Mucosa of gallbladder (tissue), 1 donor: ENCODE measurements around the gene KDM1A. TPM values are rescaled to one million over a fixed set of nuclear protein-coding genes. Genes with fewer than 3 reads are reported as not detected.

ENCODE experiments used
- DNase-seq: peaks from one replicate; pipeline ENCODE4 v3.0.0-alpha.2; 2020; ENCODE audit warnings: low spot score
- total RNA-seq: library from RNA; stranded (reverse); gene quantifications from one replicate; pipeline ENCODE4 v1.2.1, GENCODE V29; 2021
- donor health status: DM: no; HTN: no; CAD: no.

The KDM1A gene
- total RNA-seq, 1 donor from 2014 or later: 44.9 TPM

DNA sequence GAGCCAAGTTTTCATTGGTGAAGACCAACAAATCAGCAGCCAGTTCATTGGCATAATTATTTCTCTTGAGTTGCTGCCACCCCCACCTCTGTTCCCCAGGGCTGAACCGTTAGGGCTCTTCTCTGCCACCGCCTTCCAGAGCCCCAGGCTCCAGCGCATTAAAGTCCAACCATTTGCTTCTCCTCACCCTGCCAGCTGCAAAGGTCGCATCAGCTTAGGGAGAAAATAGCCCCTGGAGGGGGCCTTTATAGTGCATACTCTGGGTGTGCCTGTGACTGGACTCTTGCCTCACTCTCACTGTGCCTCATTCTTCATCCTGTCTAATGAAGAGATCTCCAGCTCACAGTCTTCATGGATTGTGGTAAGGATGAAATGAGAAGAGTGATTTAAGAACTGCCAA is 50.4 kb downstream of the KDM1A start:
- DNase-seq: no peak

DNA sequence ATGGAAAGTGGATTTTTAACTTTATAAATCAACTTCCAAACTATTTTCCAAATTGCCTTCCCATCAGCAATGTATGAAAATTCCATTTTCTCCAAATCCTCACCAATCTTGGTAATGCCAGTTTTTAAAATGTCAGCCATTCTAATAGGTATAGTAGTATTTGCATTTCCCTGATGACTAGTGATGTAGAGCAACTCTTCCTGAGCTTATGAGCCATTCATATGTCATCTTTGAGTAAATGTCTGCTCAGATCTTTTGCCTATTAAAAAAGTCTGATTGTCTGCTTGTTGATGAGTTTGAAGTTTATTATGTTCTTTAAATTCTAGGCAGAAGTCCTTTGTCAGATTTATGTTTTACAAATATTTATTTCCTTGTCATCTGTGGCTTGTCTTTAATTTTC is 54.7 kb downstream of the KDM1A start:
- no peak for DNase-seq

DNA sequence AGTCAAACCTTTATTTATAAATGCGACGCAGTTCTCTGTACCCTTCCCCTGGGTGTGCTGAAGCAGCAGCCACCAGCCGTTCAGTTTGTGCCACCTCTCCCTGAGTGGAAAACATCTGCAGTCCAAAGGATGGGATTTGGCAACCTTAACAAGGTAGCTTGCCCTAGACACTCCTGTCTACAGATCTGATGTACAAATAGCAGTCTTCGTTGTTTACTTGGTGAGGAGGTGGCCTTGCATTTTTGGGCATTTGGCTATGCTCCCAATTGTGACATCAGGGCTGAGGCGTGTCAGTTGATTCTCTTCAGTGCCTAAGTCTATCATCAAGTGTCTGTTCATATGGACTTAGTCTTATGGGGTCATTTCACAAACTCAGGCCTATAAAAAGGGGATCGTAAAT is 59.8 kb downstream of the KDM1A start:
- no peak for DNase-seq

DNA sequence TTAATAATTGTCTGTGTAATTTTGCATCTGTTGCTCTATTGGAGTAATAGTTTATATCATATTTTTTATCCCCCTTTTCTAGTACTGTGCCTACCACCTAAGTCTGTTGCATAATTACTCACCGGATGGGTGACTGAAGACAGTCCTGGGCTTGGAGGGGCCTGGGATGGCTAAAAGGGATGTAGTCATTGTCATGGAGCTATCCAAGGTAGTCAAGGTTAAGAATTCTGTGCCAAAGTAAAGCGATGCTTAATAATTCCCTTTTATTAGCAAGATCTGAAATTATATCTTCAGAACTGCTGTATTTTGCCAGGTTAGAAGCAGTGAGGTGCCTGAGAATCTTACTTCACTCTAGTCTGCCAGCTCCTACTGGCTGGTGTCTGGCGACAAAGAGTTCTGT is 61.6 kb downstream of the KDM1A start:
- DNase-seq: no peak

DNA sequence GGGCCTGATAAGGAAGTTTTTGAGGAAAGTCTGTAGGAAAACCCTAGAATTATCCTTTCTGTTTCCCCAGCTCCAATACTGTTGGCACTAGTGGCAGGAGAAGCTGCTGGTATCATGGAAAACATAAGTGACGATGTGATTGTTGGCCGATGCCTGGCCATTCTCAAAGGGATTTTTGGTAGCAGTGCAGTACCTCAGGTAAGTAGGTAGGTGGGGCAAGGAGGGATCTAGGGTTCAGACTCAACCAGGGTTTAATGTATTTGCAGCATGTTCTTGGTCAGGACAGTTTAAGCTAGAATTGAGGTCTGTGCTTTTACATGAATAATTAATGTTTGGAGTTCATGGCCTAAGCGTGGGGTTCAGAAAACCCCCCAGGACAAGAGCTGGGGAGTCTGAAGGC is 62.1 kb downstream of the KDM1A start:
- DNase-seq: no peak

DNA sequence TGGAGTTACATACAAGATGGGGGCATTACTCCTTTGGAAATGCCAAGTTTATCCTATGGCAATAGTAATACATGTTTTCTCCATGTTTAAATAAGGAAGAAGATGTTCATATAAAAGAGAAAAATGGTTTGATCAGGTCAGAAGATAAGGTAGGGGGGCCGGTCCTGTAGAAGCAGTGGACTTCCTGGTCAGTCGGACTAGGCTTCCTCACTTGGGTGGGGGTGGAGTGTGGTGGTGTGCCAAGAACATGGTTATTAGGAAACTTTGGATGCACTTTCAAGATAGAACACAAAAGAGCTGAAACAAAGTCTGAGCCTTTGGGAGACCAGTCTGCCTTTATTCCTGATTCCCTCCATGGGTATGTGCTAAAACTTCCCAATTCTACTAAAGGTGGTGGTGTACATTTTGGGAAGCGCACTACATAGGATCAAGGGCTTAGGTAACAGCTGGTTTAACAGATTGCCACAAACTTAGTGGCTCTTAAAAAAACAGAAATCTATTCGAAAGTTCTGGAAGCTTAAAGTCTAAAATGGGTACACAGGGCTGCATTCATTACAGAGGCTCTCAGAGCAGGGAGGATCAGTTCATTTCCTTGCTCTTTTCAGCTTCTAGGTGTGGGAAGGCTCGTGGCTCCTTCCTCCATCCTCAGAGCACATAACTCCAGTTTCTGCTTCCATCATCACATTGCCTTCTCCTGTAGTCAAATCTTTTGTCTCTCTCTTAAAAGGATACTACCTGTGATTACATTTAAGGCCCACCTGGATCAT is 64.6 kb downstream of the KDM1A start:
- peak; percentile 46 for DNase-seq

DNA sequence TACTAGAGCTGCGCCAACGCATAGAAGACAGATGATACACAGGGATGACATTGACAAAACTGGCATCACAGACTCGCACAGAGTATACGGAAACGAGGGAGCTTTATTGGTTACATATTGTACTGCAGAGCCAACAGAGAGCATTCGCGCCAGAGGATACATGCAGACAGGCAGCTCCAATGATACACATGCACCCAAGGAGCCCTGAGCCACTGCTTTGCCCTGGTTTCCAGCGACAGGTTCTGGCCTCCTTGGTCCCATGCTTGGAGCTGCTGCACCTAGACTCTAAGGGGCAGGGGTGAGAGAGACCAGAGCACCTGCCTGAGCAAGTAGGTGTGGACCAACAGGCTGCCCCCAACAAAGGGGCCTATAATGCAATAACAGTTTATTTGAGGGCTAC is 65.6 kb downstream of the KDM1A start:
- DNase-seq: no peak

DNA sequence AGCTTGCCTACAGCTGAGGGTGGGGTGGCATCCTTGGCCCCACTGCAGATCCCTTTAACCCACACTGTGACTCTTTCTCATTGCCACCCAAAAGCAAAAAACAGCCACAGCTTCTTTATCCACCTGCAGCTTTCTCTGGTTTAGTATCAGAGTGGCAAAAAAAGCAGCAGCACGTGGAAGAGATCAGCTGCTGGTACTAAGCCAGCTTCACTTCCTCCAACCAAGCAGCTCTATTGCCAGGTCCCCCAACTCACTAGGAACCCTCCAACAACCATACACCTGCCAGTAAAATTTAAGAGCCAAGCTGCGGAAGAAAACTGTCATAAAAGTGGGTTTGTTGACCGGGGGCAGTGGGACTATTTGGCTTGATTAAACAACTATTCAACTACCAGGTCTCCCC is 66.4 kb downstream of the KDM1A start:
- DNase-seq: no peak

DNA sequence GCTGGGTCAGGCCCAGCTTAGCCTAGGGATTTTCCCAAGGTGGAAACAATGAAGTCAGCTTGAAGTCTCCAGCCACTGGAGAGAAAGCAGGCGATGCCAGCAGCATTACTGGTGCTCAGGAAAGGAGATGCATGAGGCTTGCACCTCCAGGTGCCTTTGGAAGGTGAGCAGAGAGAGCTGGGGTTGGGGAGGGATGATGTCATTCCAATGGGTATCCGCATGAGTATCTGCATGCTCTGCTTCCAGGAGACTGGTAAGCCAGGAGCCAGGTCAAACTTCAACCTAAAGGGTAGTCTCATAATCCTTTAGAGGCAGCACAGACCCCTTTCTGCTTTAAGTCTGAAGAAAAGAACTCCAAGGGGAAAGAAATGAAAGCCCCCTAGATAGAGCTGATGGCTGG is 68.8 kb downstream of the KDM1A start:
- no peak for DNase-seq

DNA sequence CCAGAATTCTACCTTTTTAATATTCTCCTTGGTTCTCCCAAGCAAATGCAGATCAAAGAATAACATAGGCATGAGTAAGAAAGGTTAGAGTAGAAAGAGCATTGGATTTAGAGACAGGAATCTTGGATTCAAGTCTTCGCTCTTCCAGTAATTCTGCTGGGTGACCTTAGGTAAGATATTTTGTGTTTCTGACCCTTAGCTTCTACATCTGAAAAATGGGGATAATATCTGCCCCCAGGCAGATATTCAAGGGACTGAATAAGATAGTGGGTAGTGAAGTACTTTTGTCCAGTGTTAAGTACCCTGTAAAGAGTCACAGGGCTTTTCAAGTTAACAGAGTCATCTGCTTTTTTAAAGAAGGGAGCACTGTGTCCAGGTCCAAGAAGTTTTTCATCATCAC is 70.8 kb downstream of the KDM1A start:
- DNase-seq: no peak

DNA sequence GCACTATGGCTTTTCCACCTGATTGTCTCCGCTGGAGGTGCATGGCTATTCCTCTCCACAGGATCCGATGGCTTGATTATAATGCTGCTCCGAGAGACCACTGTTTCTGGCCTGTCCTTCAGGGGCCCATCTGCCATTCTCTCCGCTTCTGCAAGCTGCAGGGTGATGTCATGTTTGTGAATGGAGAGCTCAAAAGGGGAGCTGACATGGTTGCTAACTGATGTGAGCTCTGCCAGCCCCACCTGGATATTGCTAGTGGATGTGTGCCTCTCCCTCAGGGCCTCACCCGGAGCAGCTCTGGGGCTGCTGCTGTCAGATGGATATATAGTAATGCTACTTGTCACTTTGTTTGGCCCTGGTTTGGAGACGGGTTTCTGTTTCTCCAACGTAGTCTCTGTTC is 72.3 kb downstream of the KDM1A start:
- no peak for DNase-seq

DNA sequence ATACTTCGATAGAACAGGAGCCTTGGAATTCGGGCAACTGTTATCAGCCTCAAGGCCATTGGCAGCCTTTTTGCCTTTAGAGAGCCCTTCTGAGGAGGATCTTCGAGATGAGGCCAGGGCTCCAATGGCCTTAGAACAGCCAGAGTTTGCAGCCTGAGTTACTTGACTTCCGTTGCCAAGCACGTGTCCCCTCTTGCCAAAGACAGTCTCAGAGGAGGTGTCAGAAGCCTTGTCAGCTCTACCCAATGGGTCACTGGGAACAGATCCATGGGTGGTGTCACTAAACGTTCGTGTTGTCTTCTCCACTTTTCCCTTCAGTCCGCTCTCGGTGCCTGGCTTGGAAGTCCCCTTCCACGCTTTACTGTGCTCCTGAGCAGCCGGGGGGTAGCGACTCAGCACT is 73.2 kb downstream of the KDM1A start:
- no peak for DNase-seq

DNA sequence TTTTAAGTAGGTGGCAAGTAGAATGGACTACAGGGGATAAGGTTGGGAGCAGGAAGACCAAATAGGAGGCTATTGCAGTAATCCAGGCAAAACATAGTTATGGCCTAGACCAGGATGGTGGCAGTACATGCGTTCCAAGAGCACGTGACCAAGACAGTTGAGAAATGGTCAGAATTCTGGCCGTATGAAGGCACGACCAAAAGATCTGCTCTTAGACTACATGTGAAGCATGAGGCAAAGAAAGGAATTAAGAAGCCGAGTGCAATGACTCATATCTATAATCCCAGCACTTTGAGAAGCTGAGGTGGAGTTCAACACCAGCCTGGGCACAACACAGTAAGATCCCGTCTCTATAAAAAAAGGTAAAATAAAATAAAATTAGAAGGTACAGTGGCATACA is 78.0 kb downstream of the KDM1A start:
- DNase-seq: no peak

DNA sequence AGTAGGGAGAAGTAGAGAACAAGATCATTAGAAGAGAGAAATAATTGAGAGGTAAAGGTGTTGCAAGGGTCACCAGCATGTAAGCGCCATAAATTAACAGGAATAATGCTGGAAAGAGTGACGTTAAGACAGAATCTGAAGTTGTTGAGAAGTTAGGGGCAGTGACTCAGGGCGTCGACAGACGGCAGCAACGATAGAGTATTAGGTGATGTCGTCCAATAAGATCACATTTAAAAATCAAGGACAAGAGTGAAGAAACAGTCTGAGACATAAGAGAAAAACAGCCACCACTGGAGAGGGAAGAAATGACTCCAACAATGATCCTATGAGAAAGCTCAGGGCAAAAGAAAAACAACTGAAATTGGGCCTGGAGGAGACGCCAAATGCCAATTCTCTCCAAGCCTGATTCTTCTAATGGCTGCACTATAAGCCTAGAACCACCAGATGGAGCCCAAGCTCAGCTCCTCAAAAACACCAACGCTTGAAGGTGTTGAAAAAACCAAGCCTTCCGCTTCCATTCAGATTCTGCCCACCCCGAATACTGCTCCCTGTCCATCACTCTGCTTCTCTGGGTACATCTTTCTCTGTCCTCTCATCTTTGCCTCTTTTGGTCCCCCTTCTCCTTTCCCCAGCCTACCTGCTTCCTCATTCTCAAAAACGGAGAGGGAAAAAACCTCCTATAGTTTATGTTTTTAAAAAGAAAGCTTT is 79.3 kb downstream of the KDM1A start:
- peak; percentile 69 for DNase-seq

DNA sequence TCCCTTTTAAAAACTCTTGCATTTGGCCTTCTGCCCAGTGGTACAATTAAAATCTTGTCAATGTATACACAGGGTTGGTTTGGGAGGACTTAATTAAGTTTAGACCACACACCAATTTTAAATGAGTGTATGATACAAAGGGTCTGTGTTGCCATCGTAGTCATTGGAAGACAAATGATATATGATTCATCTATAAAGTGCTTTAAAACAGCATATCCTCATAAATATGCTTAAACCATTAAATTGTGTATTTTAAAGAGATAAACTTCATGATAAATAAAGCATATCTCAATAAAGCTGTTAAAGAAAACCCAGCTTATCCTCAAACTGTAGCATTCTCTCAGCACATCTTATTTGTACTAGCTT is 79.9 kb downstream of the KDM1A start:
- no peak for DNase-seq

DNA sequence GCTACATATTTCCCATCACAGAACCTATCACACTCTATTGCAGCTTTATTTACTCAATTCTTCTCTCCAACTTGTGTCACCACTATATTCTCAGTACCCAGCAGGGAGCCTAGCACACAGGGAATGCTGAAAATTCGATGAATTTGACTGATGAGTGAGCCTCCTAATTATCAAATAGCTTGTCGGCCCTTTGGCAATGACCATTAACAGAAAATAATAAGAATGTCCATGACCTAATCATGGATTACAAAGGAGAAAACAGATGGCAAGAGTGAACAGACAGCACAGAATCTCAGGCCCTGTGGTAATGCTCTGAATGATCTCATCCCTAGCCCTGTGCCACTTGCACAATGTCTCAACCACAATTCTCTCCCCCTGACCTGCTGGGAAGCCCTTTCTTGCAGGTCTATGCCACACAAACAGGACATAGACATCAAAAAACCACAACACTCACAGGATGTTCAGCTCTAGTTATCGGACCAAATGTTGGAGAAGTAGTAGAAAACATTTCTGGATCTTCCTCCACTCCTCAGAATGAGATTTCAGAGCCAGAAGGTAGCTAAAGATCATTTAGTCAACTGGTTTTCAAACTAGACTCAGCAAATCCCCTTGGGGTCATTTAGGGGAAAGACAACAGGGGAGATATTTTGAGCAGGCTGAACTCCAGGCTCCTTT is 80.9 kb downstream of the KDM1A start:
- peak; percentile 34 for DNase-seq

DNA sequence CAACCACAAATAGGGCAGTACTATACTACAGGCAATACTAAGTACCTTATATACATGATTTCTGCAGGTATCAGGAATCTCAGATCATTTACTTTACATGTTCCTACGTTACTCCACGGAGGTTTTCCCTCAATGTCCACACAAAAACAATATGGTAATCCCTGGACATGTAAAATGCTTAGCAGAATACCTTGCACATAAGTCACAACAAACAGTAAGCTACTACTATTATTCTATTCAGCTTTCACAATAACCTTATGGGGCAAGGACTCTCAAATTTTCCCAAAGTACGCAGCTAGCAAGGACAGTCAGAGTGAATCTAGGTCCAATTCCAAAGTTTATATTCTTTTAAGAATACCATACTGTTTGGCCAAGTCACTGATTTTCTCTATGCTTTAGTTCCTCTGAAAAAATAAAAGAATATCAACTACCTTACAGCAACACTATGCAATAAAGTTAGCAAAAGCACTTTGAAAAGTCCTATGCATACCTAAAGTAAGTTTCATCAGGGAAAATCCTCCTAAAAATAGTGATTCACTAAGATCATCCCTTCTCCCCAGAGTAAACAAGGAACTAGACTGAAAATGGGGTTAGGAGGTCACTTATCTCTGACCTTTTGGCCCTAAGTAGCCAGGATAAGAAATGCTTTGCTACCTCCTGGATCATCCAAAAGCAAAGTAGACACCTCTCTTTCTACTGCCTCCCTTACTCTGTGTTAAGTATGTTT is 82.0 kb downstream of the KDM1A start:
- no peak for DNase-seq

DNA sequence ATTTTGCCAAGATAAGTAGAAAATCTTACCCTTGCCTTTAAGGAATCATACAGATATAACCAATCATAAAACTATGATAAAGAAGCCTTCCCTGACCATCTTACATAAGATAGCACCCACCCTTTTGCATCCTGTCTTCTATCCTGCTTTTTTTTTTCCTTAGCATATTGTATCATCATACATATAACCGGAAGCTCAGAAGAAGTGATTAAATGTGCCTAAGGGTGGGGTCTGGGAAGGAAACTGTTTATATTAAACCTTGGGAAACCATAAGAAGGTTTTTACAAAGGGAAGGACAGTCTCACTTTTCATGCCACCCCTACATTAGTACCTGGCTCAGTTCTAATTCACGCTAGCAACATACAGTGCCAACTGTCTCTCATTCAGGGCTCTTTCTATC is 82.6 kb downstream of the KDM1A start:
- no peak for DNase-seq

DNA sequence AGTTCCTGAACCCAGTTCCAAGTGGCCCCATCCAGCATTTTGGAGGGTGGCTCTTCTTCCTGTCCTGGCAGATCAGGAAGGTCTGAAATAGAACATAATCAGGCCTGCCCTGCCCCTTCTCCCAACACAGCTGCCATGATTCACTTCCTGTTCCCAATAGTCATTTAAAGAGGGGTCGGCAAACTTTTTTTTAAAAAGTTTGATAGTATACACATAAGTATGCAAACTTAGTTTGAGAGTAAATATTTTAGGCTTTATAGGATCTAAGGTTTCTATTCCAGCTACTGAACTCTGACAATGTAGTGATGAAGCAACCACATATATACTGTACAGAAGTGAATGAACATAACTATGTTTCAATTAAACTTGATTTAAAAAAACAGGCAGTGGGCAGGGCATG is 83.0 kb downstream of the KDM1A start:
- DNase-seq: no peak

DNA sequence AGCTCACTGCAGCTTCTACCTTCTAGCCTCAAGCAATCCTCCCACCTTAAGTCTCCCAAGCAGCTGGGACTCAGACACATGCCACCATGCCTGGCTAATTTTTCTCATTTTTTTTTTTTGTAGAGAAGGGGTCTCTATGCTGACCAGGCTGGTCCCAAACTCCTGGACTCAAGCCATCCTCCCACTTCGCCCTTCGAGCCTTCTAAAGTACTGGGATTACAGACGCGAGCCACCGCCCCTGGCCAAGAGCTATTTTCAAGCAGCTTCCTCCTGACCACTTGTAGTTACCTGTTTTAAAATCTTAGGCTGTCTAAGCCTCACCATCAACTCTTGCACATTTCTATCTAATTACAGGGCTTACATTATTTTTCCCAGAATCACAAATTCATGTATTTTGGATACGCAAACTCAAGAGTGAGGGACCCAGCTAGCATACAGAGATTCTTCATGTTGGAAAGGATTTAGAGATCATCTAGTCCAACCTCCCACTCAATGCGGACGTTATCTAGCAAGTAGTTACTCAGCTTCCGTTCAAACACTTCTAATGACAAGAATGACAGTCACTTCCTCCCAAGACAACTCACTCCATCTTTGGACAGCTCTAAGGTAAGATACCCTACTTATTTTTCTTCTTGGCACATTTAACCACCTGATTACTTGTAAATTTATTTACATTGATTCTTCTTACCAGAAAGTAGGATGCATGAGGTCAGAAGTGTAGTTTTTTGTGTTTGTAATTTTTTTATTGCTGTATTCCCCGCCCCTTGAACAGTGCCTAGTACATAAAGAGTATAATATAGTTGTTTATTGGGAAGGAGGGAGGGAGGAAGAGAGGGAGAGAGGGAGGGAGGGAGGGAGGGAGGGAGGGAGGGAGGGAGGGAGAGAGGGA is 84.0 kb downstream of the KDM1A start:
- DNase-seq: no peak

DNA sequence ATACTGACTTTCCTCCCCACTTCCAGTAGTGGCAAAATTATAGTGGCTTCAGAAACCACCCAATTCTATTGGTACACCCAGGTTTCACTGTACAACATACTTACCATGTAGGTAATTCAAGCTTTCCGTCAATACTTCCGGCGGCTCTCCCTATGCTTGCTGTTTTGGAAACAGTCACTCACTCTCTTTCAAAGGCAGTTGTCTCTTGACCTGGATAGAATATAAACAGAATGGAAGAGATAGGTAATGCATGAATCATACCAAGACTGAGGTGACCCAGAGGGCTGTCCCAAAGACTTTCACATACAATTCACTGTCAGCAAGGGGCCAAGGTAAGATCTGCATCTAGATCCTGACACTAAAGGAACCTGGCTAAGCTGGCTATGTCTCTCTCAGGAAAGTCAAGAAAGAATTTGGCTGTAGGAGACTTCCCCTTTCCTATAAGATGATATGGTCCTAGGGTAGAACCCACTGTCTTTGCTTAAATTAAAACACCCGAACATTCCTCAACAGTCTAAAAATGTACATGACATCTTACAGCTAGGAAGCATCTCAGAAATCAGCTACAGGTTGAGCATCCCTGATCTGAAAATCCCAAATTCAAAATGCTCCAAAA is 89.8 kb downstream of the KDM1A start:
- DNase-seq: no peak
